K562 (cell line): ENCODE data around the gene MBD5. TPM values are rescaled to one million over a fixed set of nuclear protein-coding genes. Genes with fewer than 3 reads are reported as not detected.
A peak's percentile ranks its signal among the peaks of the same experiment; 100 is the strongest.

Experiments used
- ATAC-seq: fragments of 200-7000 bp; cut with Tn5 transposase; 3 replicates; pipeline ENCODE4 v1.9.1; 2020; ENCODE audit warnings: moderate library complexity
- BruUV-seq: library from RNA; stranded (reverse); fragments of 400-500 nt; replicated peaks from 2 replicates; lab custom pipeline; 2021; lab: Mats Ljungman, UMichigan
- CTCF ChIA-PET: fragments of 300-600 bp; formaldehyde crosslinking; extraction: SDS; loops from one replicate; lab custom pipeline; 2021; ENCODE audit warnings: low intra/inter-chr PET ratio; lab: Yijun Ruan, JAX
- POLR2A ChIA-PET: fragments of 300-600, 350-650 bp; sonication (Branson Sonifier 250); formaldehyde crosslinking; extraction: SDS; loops from one replicate; lab custom pipeline; 2021; ENCODE audit warnings: antibody characterized with exemption, inconsistent platforms; lab: Yijun Ruan, JAX
- DNase-seq, 4 experiments: peaks; one replicate each; pipeline versions ENCODE4 v3.0.0 to v3.0.0-alpha.2; 2011 to 2018; ENCODE audit warnings: low spot score in 3 of 4, mixed read lengths in 3 of 4; ENCODE audit errors: extremely low read depth in 1 of 4
- FAIRE-seq: peaks from 2 replicates; lab custom pipeline; 2011; peaks lifted over from hg19 to GRCh38; lab: Jason Lieb, UNC
- H2AFZ ChIP-seq: 2 replicates; pipeline ENCODE4 v1.6.0; 2011; ENCODE audit warnings: low read depth, low read length, control low read depth, inconsistent platforms
- H3K27ac ChIP-seq: fragments of 200-600 bp; 3 replicates; pipeline ENCODE4 v1.8.0; 2011; ENCODE audit warnings: low read depth, mild to moderate bottlenecking, control low read depth, inconsistent platforms, low read length, moderate library complexity, mixed read lengths; ENCODE audit errors: extremely low read depth
- H3K27me3 ChIP-seq, 2 experiments: fragments of 300-600 bp in 1 of 2; 2 replicates in 1 of 2; 3 replicates in 1 of 2; pipeline versions ENCODE4 v1.6.0 to v1.8.0; 2011; ENCODE audit warnings: inconsistent platforms in 2 of 2, low read length in 2 of 2, mild to moderate bottlenecking in 1 of 2, mixed read lengths in 1 of 2, moderate library complexity in 1 of 2; ENCODE audit not compliant: control insufficient read depth in 2 of 2, insufficient read depth in 2 of 2
- H3K36me3 ChIP-seq: fragments of 300-600 bp; 3 replicates; pipeline ENCODE4 v1.8.0; 2011; ENCODE audit warnings: mild to moderate bottlenecking, low read length, inconsistent platforms; ENCODE audit not compliant: control insufficient read depth, insufficient read depth
- H3K4me1 ChIP-seq, 2 experiments: fragments of 200-600 bp in 1 of 2; replicated peaks in 1 of 2; 2 replicates in 1 of 2; 3 replicates in 1 of 2; pipeline versions ENCODE4 v1.5.1 to v1.8.0; 2011; ENCODE audit warnings: inconsistent platforms in 2 of 2, low read length in 2 of 2, mild to moderate bottlenecking in 1 of 2, mixed read lengths in 1 of 2, moderate library complexity in 1 of 2; ENCODE audit not compliant: control insufficient read depth in 2 of 2, insufficient read depth in 2 of 2
- H3K4me2 ChIP-seq: 2 replicates; pipeline ENCODE4 v1.6.1; 2011; ENCODE audit warnings: low read length, control low read depth, inconsistent platforms, mixed read lengths; ENCODE audit not compliant: insufficient read depth
- H3K4me3 ChIP-seq: fragments of 200-600 bp; sonication (generic), shearing (Covaris generic); 2 replicates; pipeline ENCODE4 v1.5.1; 2016; ENCODE audit warnings: control low read depth, inconsistent platforms
- H3K79me2 ChIP-seq: fragments of 200-600 bp; 3 replicates; pipeline ENCODE4 v1.8.0; 2011; ENCODE audit warnings: low read length, inconsistent platforms; ENCODE audit not compliant: control insufficient read depth, insufficient read depth
- H3K9ac ChIP-seq, 2 experiments: 2 replicates each; pipeline versions ENCODE4 v1.6.0 to v1.6.1; 2011; ENCODE audit warnings: low read depth in 2 of 2, low read length in 2 of 2, control low read depth in 1 of 2, inconsistent platforms in 1 of 2, mild to moderate bottlenecking in 1 of 2, mixed read lengths in 1 of 2; ENCODE audit not compliant: insufficient read depth in 1 of 2
- H3K9me1 ChIP-seq: one replicate; pipeline ENCODE4 v1.6.0; 2011; ENCODE audit warnings: inconsistent platforms, mild to moderate bottlenecking, low read length, moderate library complexity; ENCODE audit not compliant: control insufficient read depth, insufficient read depth
- H3K9me3 ChIP-seq: replicated peaks from 2 replicates; pipeline ENCODE4 v1.5.1; 2011; ENCODE audit warnings: low read depth, low read length, inconsistent platforms; ENCODE audit not compliant: control insufficient read depth, insufficient read depth
- H4K20me1 ChIP-seq: replicated peaks from 2 replicates; pipeline ENCODE4 v1.6.1; 2011; ENCODE audit warnings: low read length, inconsistent platforms, mixed read lengths; ENCODE audit not compliant: control insufficient read depth, insufficient read depth
- NEUROD1 ChIP-seq: fragments of 150-350 bp; IDR thresholded peaks from 2 replicates; pipeline ENCODE4 v1.6.1; 2014; ENCODE audit warnings: borderline replicate concordance, low read length, low read depth; ENCODE audit not compliant: partially characterized antibody
- ZBTB40 ChIP-seq, 2 experiments: fragments of 450-650 bp in 1 of 2; sonication (generic) in 1 of 2; formaldehyde crosslinking in 1 of 2; IDR thresholded peaks; 2 replicates each; pipeline versions ENCODE4 v1.7.1 to v1.9.0; 2016 to 2022; ENCODE audit warnings: inconsistent platforms in 1 of 2, mild to moderate bottlenecking in 1 of 2, missing genetic modification reagents in 1 of 2
- ZBTB43 ChIP-seq: sonication (generic); formaldehyde crosslinking; IDR thresholded peaks from 2 replicates; pipeline ENCODE4 v1.8.0; 2023; ENCODE audit warnings: mild to moderate bottlenecking, missing genetic modification reagents
- WGBS: fragments of 100-300 bp; shearing (Covaris generic); methylation state at CpG from one replicate; pipeline ENCODE4 v1.1.6; 2016; ENCODE audit warnings: low coverage, mixed read lengths; ENCODE audit not compliant: insufficient coverage; ENCODE audit errors: missing lambda C conversion rate; 5-methylcytosine and 5-hydroxymethylcytosine counted together
- in situ Hi-C: fragments of 300-500 bp; cut with MboI; formaldehyde crosslinking; loops from 4 replicates; pipeline ENCODE4 v1.15.0; 2018; ENCODE audit warnings: inconsistent platforms, mixed read lengths
- intact Hi-C: fragments of 100-400 bp; cut with micrococcal nuclease; formaldehyde crosslinking; loops from 2 replicates; pipeline ENCODE4 v1.14.2; 2022
- polyA plus RNA-seq, 8 experiments: library from polyadenylated mRNA; depleted of rRNA in 4 of 8; stranded (reverse) in 5 of 8; unstranded in 3 of 8; fragments of >200 nt; fragmentation: Nextera tagmentation in 2 of 8; fragmentation: Illumina TruSeq in 1 of 8; extraction: Ambion mirVana in 2 of 8; extraction: Trizol in 1 of 8; gene quantifications; 2 replicates each; pipeline versions ENCODE4 v1.2.1 to v1.2.3, GENCODE V29; 2011 to 2014; ENCODE audit warnings: inconsistent platforms in 1 of 8, missing spikeins in 1 of 8
- total RNA-seq, 7 experiments: library from RNA; depleted of rRNA in 6 of 7; stranded (reverse); fragments of >200 nt in 6 of 7; fragmentation: Illumina TruSeq in 2 of 7; extraction: Trizol in 2 of 7; gene quantifications; 2 replicates each; pipeline versions ENCODE4 v1.2.1 to v1.2.3, GENCODE V29; 2011 to 2021; ENCODE audit warnings: low replicate concordance in 1 of 7

MBD5 gene
- total and polyA plus RNA-seq, 9 of the 15 experiments (the other 6 are each of a cell fraction or from before 2014, with no cell fraction given): 3.4 to 14.5 (median 9.0) TPM

GRCh38 chr2:148022351-148022750, 1.5 kb downstream of the MBD5 start:
- FAIRE-seq: no peak

More at GRCh38 chr2:148022351-148022750, 1.5 kb downstream of the MBD5 start:
- ChIA-PET CTCF (no interaction called here), POLR2A (interaction anchor here (1.0 kb wide), 1 partner anchor 10 kb away, joined by 3 read pairs; no protein-coding TSS in a partner anchor)
- H3K36me3 ChIP-seq: peaks cover 3% of the 10 kb centered on the region; the same call in 1 of the 3 replicates
- no TSS peak for BruUV-seq
- intact Hi-C loops: loop anchor here (5.0 kb wide), 1 partner anchor 180 kb away; no protein-coding TSS in a partner anchor
- H3K4me3 ChIP-seq: peak overlapping the region; percentile 82
- peaks cover 82% of the 10 kb centered on the region for H3K79me2 ChIP-seq
- H3K4me2 ChIP-seq: peak overlapping the region; percentile 92
- no peaks in the 10 kb centered on the region for H3K9me1 ChIP-seq
- DNase-seq: no peak
- no peaks in the 10 kb centered on the region for H3K27me3 ChIP-seq
- H3K27ac ChIP-seq: peak overlapping the region; percentile 89; the same call in 2 of the 3 replicates
- H3K9ac ChIP-seq: peak overlapping the region in 1 of 2 experiments; percentile 75; a peak in 2 of 4 replicates
- no peak for ATAC-seq
- WGBS: 0% methylated on average over 1 of the region's 1 CpG
- TF ChIP-seq ZBTB43 (CRISPR knock-in tag) (no peak), ZBTB40 (IDR thresholded peaks at IDR 0.05) (peak; percentile 84), ZBTB40 (CRISPR knock-in tag; IDR thresholded peaks at IDR 0.05) (no peak; the same call in 1 of the 2 replicates), NEUROD1 (no peak)
- in situ Hi-C loops: no loop called here
- no peaks in the 10 kb centered on the region for H4K20me1 ChIP-seq
- peaks cover 0 to 6% of the 10 kb centered on the region in 2 experiments; a peak in 2 of 5 replicates for H3K4me1 ChIP-seq
- H3K9me3 ChIP-seq: no peaks in the 10 kb centered on the region
- no peak overlapping the region; the same call in 1 of the 2 replicates for H2AFZ ChIP-seq
